HEK293 (cell line): Measurements from ENCODE around the gene CDC37.

Experiments used
- CTCF ChIA-PET: fragments of 350-600 bp; formaldehyde crosslinking; extraction: SDS; loops from one replicate; lab custom pipeline; 2021; ENCODE audit warnings: antibody characterized with exemption; lab: Yijun Ruan, JAX
- POLR2A ChIA-PET: fragments of 300-600 bp; formaldehyde crosslinking; extraction: SDS; loops from one replicate; lab custom pipeline; 2020; ENCODE audit warnings: antibody characterized with exemption, inconsistent platforms; lab: Yijun Ruan, JAX
- H3K27ac ChIP-seq: fragments of 200-500 bp; sonication (Bioruptor generic); 2 replicates; pipeline ENCODE4 v1.5.1; 2014; ENCODE audit warnings: low read depth, low read length, control low read depth, inconsistent platforms; ENCODE audit errors: extremely low read depth
- H3K36me3 ChIP-seq, 2 experiments: fragments of 200-500 bp in 1 of 2; sonication (Bioruptor generic) in 1 of 2; 1 replicate in 1 of 2; 2 replicates in 1 of 2; pipeline ENCODE4 v1.5.1; 2014 to 2017; ENCODE audit warnings: inconsistent platforms in 2 of 2, low read length in 2 of 2; ENCODE audit not compliant: control insufficient read depth in 2 of 2, insufficient read depth in 1 of 2
- H3K4me1 ChIP-seq: fragments of 200-500 bp; sonication (Bioruptor generic); 2 replicates; pipeline ENCODE4 v1.5.1; 2014; ENCODE audit warnings: mild to moderate bottlenecking, low read length, inconsistent platforms; ENCODE audit not compliant: control insufficient read depth, insufficient read depth
- H3K4me3 ChIP-seq: 2 replicates; pipeline ENCODE4 v1.5.1; 2011; ENCODE audit warnings: low read depth, mild to moderate bottlenecking, control low read depth, low read length, moderate library complexity
- H3K9me3 ChIP-seq: fragments of 200-500 bp; sonication (Bioruptor generic); 2 replicates; pipeline ENCODE4 v1.5.1; 2014; ENCODE audit warnings: low read depth, low read length, inconsistent platforms; ENCODE audit not compliant: control insufficient read depth, insufficient read depth
- GLIS1 ChIP-seq: fragments of 450-650 bp; formaldehyde crosslinking; IDR thresholded peaks from 2 replicates; pipeline ENCODE4 v1.5.1; 2016; ENCODE audit warnings: missing biosample characterization, missing genetic modification characterization
- HOXC10 ChIP-seq: sonication (generic); formaldehyde crosslinking; IDR thresholded peaks from 2 replicates; pipeline ENCODE4 v1.8.1; 2023; ENCODE audit warnings: mild to moderate bottlenecking, missing genetic modification reagents
- IKZF3 ChIP-seq: fragments of 450-650 bp; IDR thresholded peaks from 2 replicates; pipeline ENCODE4 v1.5.0; 2018; ENCODE audit warnings: missing biosample characterization, mild to moderate bottlenecking, missing genetic modification characterization, moderate library complexity
- KLF7 ChIP-seq: fragments of 450-650 bp; formaldehyde crosslinking; IDR thresholded peaks from 2 replicates; pipeline ENCODE4 v1.5.1; 2016; ENCODE audit warnings: missing biosample characterization, missing genetic modification characterization, borderline replicate concordance
- KLF8 ChIP-seq: fragments of 450-650 bp; formaldehyde crosslinking; IDR thresholded peaks from 2 replicates; pipeline ENCODE4 v1.5.1; 2016; ENCODE audit warnings: missing biosample characterization, missing genetic modification characterization
- OSR2 ChIP-seq: fragments of 450-650 bp; formaldehyde crosslinking; IDR thresholded peaks from 2 replicates; pipeline ENCODE4 v1.5.1; 2016; ENCODE audit warnings: missing biosample characterization, missing genetic modification characterization
- PRDM10 ChIP-seq: fragments of 450-650 bp; formaldehyde crosslinking; IDR thresholded peaks from 2 replicates; pipeline ENCODE4 v1.5.1; 2016; ENCODE audit warnings: missing biosample characterization, missing genetic modification characterization
- SALL2 ChIP-seq: fragments of 450-650 bp; formaldehyde crosslinking; IDR thresholded peaks from 2 replicates; pipeline ENCODE4 v1.5.0; 2017; ENCODE audit warnings: missing biosample characterization, mild to moderate bottlenecking, missing genetic modification characterization, borderline replicate concordance
- SP3 ChIP-seq: fragments of 450-650 bp; formaldehyde crosslinking; IDR thresholded peaks from 2 replicates; pipeline ENCODE4 v1.5.1; 2016; ENCODE audit warnings: missing biosample characterization, missing genetic modification characterization
- SP7 ChIP-seq: fragments of 450-650 bp; formaldehyde crosslinking; IDR thresholded peaks from 2 replicates; pipeline ENCODE4 v1.5.1; 2016; ENCODE audit warnings: missing biosample characterization, missing genetic modification characterization
- ZBTB48 ChIP-seq: fragments of 450-650 bp; formaldehyde crosslinking; IDR thresholded peaks from 2 replicates; pipeline ENCODE4 v1.5.1; 2016; ENCODE audit warnings: missing biosample characterization, missing genetic modification characterization
- ZBTB8A ChIP-seq: fragments of 450-650 bp; formaldehyde crosslinking; IDR thresholded peaks from 2 replicates; pipeline ENCODE4 v1.5.1; 2016; ENCODE audit warnings: missing biosample characterization, missing genetic modification characterization
- ZIC2 ChIP-seq: fragments of 450-650 bp; formaldehyde crosslinking; IDR thresholded peaks from 2 replicates; pipeline ENCODE4 v1.5.1; 2016; ENCODE audit warnings: missing biosample characterization, missing genetic modification characterization
- ZNF132 ChIP-seq: fragments of 450-650 bp; formaldehyde crosslinking; IDR thresholded peaks from 2 replicates; pipeline ENCODE4 v1.5.1; 2017; ENCODE audit warnings: missing biosample characterization, missing genetic modification characterization, borderline replicate concordance
- ZNF2 ChIP-seq: fragments of 450-650 bp; formaldehyde crosslinking; IDR thresholded peaks from 2 replicates; pipeline ENCODE4 v1.5.1; 2016; ENCODE audit warnings: missing biosample characterization, missing genetic modification characterization
- ZNF266 ChIP-seq: fragments of 450-650 bp; formaldehyde crosslinking; IDR thresholded peaks from 2 replicates; pipeline ENCODE4 v1.5.1; 2016; ENCODE audit warnings: missing biosample characterization, missing genetic modification characterization, low read depth
- ZNF302 ChIP-seq: fragments of 450-650 bp; formaldehyde crosslinking; IDR thresholded peaks from 2 replicates; pipeline ENCODE4 v1.5.1; 2016; ENCODE audit warnings: missing biosample characterization, missing genetic modification characterization, low read depth
- ZNF324 ChIP-seq: fragments of 450-650 bp; formaldehyde crosslinking; IDR thresholded peaks from 2 replicates; pipeline ENCODE4 v1.5.1; 2016; ENCODE audit warnings: missing biosample characterization, missing genetic modification characterization
- ZNF449 ChIP-seq: fragments of 450-650 bp; formaldehyde crosslinking; IDR thresholded peaks from 2 replicates; pipeline ENCODE4 v1.5.1; 2017; ENCODE audit warnings: missing biosample characterization, mild to moderate bottlenecking, missing genetic modification characterization, moderate library complexity
- ZNF600 ChIP-seq: fragments of 450-650 bp; formaldehyde crosslinking; IDR thresholded peaks from 2 replicates; pipeline ENCODE4 v1.5.1; 2016; ENCODE audit warnings: missing biosample characterization, missing genetic modification characterization
- ZNF623 ChIP-seq: fragments of 450-650 bp; formaldehyde crosslinking; IDR thresholded peaks from 2 replicates; pipeline ENCODE4 v1.5.1; 2016; ENCODE audit warnings: missing biosample characterization, missing genetic modification characterization
- ZNF664 ChIP-seq: fragments of 450-650 bp; formaldehyde crosslinking; IDR thresholded peaks from 2 replicates; pipeline ENCODE4 v1.5.1; 2016; ENCODE audit warnings: missing biosample characterization, missing genetic modification characterization
- ZNF701 ChIP-seq: fragments of 450-650 bp; formaldehyde crosslinking; IDR thresholded peaks from 2 replicates; pipeline ENCODE4 v1.5.1; 2016; ENCODE audit warnings: missing biosample characterization, missing genetic modification characterization
- ZNF747 ChIP-seq: fragments of 450-650 bp; formaldehyde crosslinking; IDR thresholded peaks from 2 replicates; pipeline ENCODE4 v1.5.1; 2016; ENCODE audit warnings: missing biosample characterization, missing genetic modification characterization
- ZNF791 ChIP-seq: fragments of 450-650 bp; formaldehyde crosslinking; IDR thresholded peaks from 2 replicates; pipeline ENCODE4 v1.5.1; 2016; ENCODE audit warnings: missing biosample characterization, missing genetic modification characterization
- ZSCAN5A ChIP-seq: fragments of 450-650 bp; formaldehyde crosslinking; IDR thresholded peaks from 2 replicates; pipeline ENCODE4 v1.5.1; 2016; ENCODE audit warnings: missing biosample characterization, missing genetic modification characterization
- TF ChIP-seq, protein P1 (sequence below): sonication (generic); formaldehyde crosslinking; IDR thresholded peaks from 2 replicates; pipeline ENCODE4 v1.8.1; 2022; ENCODE audit warnings: mild to moderate bottlenecking, moderate library complexity, missing genetic modification reagents
- TF ChIP-seq, protein P2 (sequence below): fragments of 450-650 bp; formaldehyde crosslinking; IDR thresholded peaks from 2 replicates; pipeline ENCODE4 v1.5.1; 2016; ENCODE audit warnings: missing biosample characterization, missing genetic modification characterization

Gene CDC37

DNA sequence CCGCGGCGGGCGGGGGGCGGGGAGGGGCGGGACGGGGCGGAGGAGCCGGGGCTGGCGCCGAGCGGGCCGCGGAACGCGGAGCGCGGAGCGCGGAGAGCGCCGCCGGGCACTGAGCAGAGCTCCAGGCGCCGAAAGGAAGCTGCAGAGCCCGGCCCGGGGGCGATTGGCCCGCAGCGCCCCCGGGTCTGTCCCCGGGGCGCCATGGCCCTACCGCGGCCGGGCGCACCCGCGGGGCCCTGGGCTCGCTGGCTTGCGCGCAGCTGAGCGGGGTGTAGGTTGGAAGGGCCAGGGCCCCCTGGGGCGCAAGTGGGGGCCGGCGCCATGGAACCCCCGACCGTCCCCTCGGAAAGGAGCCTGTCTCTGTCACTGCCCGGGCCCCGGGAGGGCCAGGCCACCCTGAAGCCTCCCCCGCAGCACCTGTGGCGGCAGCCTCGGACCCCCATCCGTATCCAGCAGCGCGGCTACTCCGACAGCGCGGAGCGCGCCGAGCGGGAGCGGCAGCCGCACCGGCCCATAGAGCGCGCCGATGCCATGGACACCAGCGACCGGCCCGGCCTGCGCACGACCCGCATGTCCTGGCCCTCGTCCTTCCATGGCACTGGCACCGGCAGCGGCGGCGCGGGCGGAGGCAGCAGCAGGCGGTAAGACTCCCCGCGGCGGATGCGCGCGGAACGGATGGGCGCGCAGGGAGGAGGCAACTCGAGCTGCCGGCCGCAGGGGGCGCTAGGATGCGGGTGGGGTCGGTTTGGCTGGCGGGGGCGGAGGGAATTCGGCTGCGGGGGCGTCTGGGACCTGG is 17.3 kb upstream of the CDC37 start, which contains the start of gene PDE4A:
Gene PDE4A, plus strand, starts transcription at position 95 of the 796 bp plus-strand sequence. Its CDS starts 227 bp downstream, at position 322.
- no peaks in the 10 kb centered on the region for H3K9me3 ChIP-seq
- H3K27ac ChIP-seq: peak within 1 kb of the TSS; percentile 32; the same call in 1 of the 2 replicates
- ChIA-PET POLR2A (interaction anchor here (0.5 to 2.1 kb wide), 4 partner anchors 17 to 288 kb away, joined by 3 to 7 read pairs (median 4); partner anchors contain the start of genes CDC37 and TYK2), CTCF (interaction anchor here (0.5 to 9.1 kb wide), 9 partner anchors 9 to 1687 kb away, joined by 3 to 193 read pairs (median 4); partner anchors contain the start of gene CDC37)
- no peaks in the 10 kb centered on the region for H3K36me3 ChIP-seq
- peak within 1 kb of the TSS; percentile 38 for H3K4me3 ChIP-seq
- 0 out of 2 replicates have a peak, but pooled peaks cover 8% of the 10 kb centered on the region for H3K4me1 ChIP-seq
- no peak for TF ChIP-seq ZNF747
- peak; percentile 73 for TF ChIP-seq ZSCAN5A (tag by site-specific recombination)
- TF ChIP-seq ZNF701: no peak
- TF ChIP-seq ZNF449 (tag by site-specific recombination): peak; percentile 67; the same call in 1 of the 2 replicates
- TF ChIP-seq IKZF3: 0 out of 2 replicates have a peak, but pooled peaks have one; percentile 26
- no peak; the same call in 1 of the 2 replicates for TF ChIP-seq KLF7 (tag by site-specific recombination)
- TF ChIP-seq ZNF324: no peak
- no peak for TF ChIP-seq PRDM10 (tag by site-specific recombination)
- TF ChIP-seq KLF8 (tag by site-specific recombination): peak; percentile 56; the same call in 1 of the 2 replicates
- peak; percentile 47; the same call in 1 of the 2 replicates for TF ChIP-seq ZBTB8A (tag by site-specific recombination)
- peak; percentile 96 for TF ChIP-seq ZIC2
- 0 out of 2 replicates have a peak, but pooled peaks have one; percentile 42 for TF ChIP-seq HOXC10 (CRISPR knock-in tag)
- peak; percentile 65; the same call in 1 of the 2 replicates for TF ChIP-seq ZBTB48 (tag by site-specific recombination)
- no peak for TF ChIP-seq ZNF266 (tag by site-specific recombination)
- peak; percentile 66 for TF ChIP-seq SP7 (tag by site-specific recombination)
- TF ChIP-seq ZNF2 (tag by site-specific recombination): 0 out of 2 replicates have a peak, but pooled peaks have one; percentile 43
- TF ChIP-seq ZNF664 (tag by site-specific recombination): no peak
- no peak for TF ChIP-seq ZNF132 (tag by site-specific recombination)
- no peak for TF ChIP-seq ZNF791 (tag by site-specific recombination)
- TF ChIP-seq ZNF623: no peak
- TF ChIP-seq, protein P1, sequence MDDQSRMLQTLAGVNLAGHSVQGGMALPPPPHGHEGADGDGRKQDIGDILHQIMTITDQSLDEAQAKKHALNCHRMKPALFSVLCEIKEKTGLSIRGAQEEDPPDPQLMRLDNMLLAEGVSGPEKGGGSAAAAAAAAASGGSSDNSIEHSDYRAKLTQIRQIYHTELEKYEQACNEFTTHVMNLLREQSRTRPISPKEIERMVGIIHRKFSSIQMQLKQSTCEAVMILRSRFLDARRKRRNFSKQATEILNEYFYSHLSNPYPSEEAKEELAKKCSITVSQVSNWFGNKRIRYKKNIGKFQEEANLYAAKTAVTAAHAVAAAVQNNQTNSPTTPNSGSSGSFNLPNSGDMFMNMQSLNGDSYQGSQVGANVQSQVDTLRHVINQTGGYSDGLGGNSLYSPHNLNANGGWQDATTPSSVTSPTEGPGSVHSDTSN (CRISPR knock-in tag): no peak
- TF ChIP-seq, protein P2, sequence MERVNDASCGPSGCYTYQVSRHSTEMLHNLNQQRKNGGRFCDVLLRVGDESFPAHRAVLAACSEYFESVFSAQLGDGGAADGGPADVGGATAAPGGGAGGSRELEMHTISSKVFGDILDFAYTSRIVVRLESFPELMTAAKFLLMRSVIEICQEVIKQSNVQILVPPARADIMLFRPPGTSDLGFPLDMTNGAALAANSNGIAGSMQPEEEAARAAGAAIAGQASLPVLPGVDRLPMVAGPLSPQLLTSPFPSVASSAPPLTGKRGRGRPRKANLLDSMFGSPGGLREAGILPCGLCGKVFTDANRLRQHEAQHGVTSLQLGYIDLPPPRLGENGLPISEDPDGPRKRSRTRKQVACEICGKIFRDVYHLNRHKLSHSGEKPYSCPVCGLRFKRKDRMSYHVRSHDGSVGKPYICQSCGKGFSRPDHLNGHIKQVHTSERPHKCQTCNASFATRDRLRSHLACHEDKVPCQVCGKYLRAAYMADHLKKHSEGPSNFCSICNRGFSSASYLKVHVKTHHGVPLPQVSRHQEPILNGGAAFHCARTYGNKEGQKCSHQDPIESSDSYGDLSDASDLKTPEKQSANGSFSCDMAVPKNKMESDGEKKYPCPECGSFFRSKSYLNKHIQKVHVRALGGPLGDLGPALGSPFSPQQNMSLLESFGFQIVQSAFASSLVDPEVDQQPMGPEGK (tag by site-specific recombination): peak; percentile 92
- TF ChIP-seq ZNF600 (tag by site-specific recombination): peak; percentile 81
- TF ChIP-seq OSR2 (tag by site-specific recombination): peak; percentile 74
- TF ChIP-seq SALL2 (tag by site-specific recombination): no peak
- TF ChIP-seq SP3 (tag by site-specific recombination): peak; percentile 21; the same call in 1 of the 2 replicates
- TF ChIP-seq GLIS1 (tag by site-specific recombination): peak; percentile 95
- no peak for TF ChIP-seq ZNF302 (tag by site-specific recombination)
